H9 (cell line): Measurements from ENCODE around the gene MSI2. TPM values are rescaled to one million over a fixed set of nuclear protein-coding genes. Genes with fewer than 3 reads are reported as not detected.

Experiments used
- DNase-seq: peaks from one replicate; pipeline ENCODE4 v3.0.0-alpha.2; 2017
- H2AFZ ChIP-seq: one replicate; pipeline ENCODE4 v1.6.1; 2013; ENCODE audit warnings: mild to moderate bottlenecking, low read length, control low read depth, moderate library complexity
- H2AK5ac ChIP-seq: 2 replicates; pipeline ENCODE4 v1.6.1; 2013; ENCODE audit warnings: low read length, control low read depth, mixed read lengths; ENCODE audit not compliant: insufficient read length
- H2BK120ac ChIP-seq: one replicate; pipeline ENCODE4 v1.6.1; 2013; ENCODE audit warnings: low read depth, mild to moderate bottlenecking, low read length, control low read depth, inconsistent platforms; ENCODE audit not compliant: poor library complexity, severe bottlenecking
- H2BK12ac ChIP-seq: 2 replicates; pipeline ENCODE4 v1.6.1; 2013; ENCODE audit warnings: low read length, control low read depth, mixed read lengths, low read depth; ENCODE audit not compliant: insufficient read length
- H2BK15ac ChIP-seq: 2 replicates; pipeline ENCODE4 v1.6.1; 2013; ENCODE audit warnings: low read depth, low read length, control low read depth
- H2BK20ac ChIP-seq: one replicate; pipeline ENCODE4 v1.6.1; 2013; ENCODE audit warnings: low read depth, mild to moderate bottlenecking, low read length, control low read depth, inconsistent platforms; ENCODE audit not compliant: poor library complexity, severe bottlenecking
- H2BK5ac ChIP-seq: 2 replicates; pipeline ENCODE4 v1.6.1; 2013; ENCODE audit warnings: low read length, control low read depth, mixed read lengths; ENCODE audit not compliant: insufficient read length
- H3K14ac ChIP-seq: 2 replicates; pipeline ENCODE4 v1.6.1; 2013; ENCODE audit warnings: low read length, control low read depth; ENCODE audit not compliant: insufficient read depth
- H3K18ac ChIP-seq: 2 replicates; pipeline ENCODE4 v1.6.1; 2013; ENCODE audit warnings: low read depth, mild to moderate bottlenecking, mixed read lengths, low read length, control low read depth; ENCODE audit not compliant: insufficient read length
- H3K23ac ChIP-seq: 2 replicates; pipeline ENCODE4 v1.6.1; 2013; ENCODE audit warnings: low read length, control low read depth, mixed read lengths, low read depth; ENCODE audit not compliant: insufficient read length
- H3K23me2 ChIP-seq: 2 replicates; pipeline ENCODE4 v1.6.1; 2013; ENCODE audit warnings: low read depth, mild to moderate bottlenecking, mixed read lengths, low read length, control low read depth; ENCODE audit not compliant: insufficient read length, poor library complexity, severe bottlenecking
- H3K27ac ChIP-seq: 2 replicates; pipeline ENCODE4 v1.5.1; 2013; ENCODE audit warnings: low read length, control low read depth, mixed read lengths, low read depth; ENCODE audit not compliant: insufficient read length
- H3K27me3 ChIP-seq: 2 replicates; pipeline ENCODE4 v1.6.1; 2013; ENCODE audit warnings: low read length, control low read depth, inconsistent platforms; ENCODE audit not compliant: insufficient read depth
- H3K4ac ChIP-seq: 2 replicates; pipeline ENCODE4 v1.6.1; 2013; ENCODE audit warnings: low read depth, mild to moderate bottlenecking, control low read depth, inconsistent platforms, low read length, moderate library complexity
- H3K4me1 ChIP-seq: 2 replicates; pipeline ENCODE4 v1.6.1; 2013; ENCODE audit warnings: low read length, control low read depth, inconsistent platforms; ENCODE audit not compliant: insufficient read depth
- H3K4me2 ChIP-seq: 2 replicates; pipeline ENCODE4 v1.6.1; 2013; ENCODE audit warnings: low read length, control low read depth, mixed read lengths; ENCODE audit not compliant: insufficient read length, insufficient read depth
- H3K56ac ChIP-seq: 2 replicates; pipeline ENCODE4 v1.6.1; 2013; ENCODE audit warnings: low read depth, mild to moderate bottlenecking, mixed read lengths, low read length, control low read depth; ENCODE audit not compliant: insufficient read length
- H3K79me1 ChIP-seq: 2 replicates; pipeline ENCODE4 v1.6.1; 2013; ENCODE audit warnings: low read depth, mild to moderate bottlenecking, moderate library complexity, low read length, control low read depth, inconsistent platforms; ENCODE audit not compliant: insufficient read depth, poor library complexity, severe bottlenecking
- H3K79me2 ChIP-seq: 2 replicates; pipeline ENCODE4 v1.6.1; 2013; ENCODE audit warnings: low read length, control low read depth, inconsistent platforms; ENCODE audit not compliant: insufficient read depth
- H3K9ac ChIP-seq: 2 replicates; pipeline ENCODE4 v1.6.1; 2013; ENCODE audit warnings: low read length, control low read depth, mixed read lengths; ENCODE audit not compliant: insufficient read length; ENCODE audit errors: extremely low read depth
- H3K9me3 ChIP-seq: one replicate; pipeline ENCODE4 v1.6.1; 2013; ENCODE audit warnings: low read depth, low read length, inconsistent platforms; ENCODE audit not compliant: control insufficient read depth
- H3T11ph ChIP-seq: one replicate; pipeline ENCODE4 v1.6.1; 2013; ENCODE audit warnings: mild to moderate bottlenecking, low read length, control low read depth, inconsistent platforms
- H4K20me1 ChIP-seq: one replicate; pipeline ENCODE4 v1.6.1; 2013; ENCODE audit not compliant: control insufficient read depth, insufficient read length, insufficient read depth
- H4K5ac ChIP-seq: 2 replicates; pipeline ENCODE4 v1.6.1; 2013; ENCODE audit warnings: low read depth, mild to moderate bottlenecking, mixed read lengths, low read length, control low read depth; ENCODE audit not compliant: insufficient read length
- H4K8ac ChIP-seq: replicated peaks from 2 replicates; pipeline ENCODE4 v1.6.1; 2013; ENCODE audit warnings: low read length, control low read depth, mixed read lengths, low read depth; ENCODE audit not compliant: insufficient read length
- H4K91ac ChIP-seq: 2 replicates; pipeline ENCODE4 v1.6.1; 2013; ENCODE audit warnings: low read depth, mild to moderate bottlenecking, moderate library complexity, mixed read lengths, low read length, control low read depth; ENCODE audit not compliant: insufficient read length
- H3K27ac Mint-ChIP-seq, 3 experiments: 2 replicates in 2 of 3; 3 replicates in 1 of 3; pipeline ENCODE4 v1.8.0; 2020 to 2021; ENCODE audit warnings: mixed read lengths in 3 of 3, mild to moderate bottlenecking in 1 of 3, moderate library complexity in 1 of 3
- H3K27me3 Mint-ChIP-seq: 2 replicates; pipeline ENCODE4 v1.8.0; 2021; ENCODE audit warnings: low read depth, mild to moderate bottlenecking, moderate library complexity, mixed read lengths
- H3K36me3 Mint-ChIP-seq, 3 experiments: 2 replicates in 2 of 3; 3 replicates in 1 of 3; pipeline ENCODE4 v1.8.0; 2020 to 2021; ENCODE audit warnings: low read depth in 3 of 3, mixed read lengths in 3 of 3; ENCODE audit not compliant: insufficient read depth in 1 of 3
- H3K4me1 Mint-ChIP-seq, 2 experiments: 2 replicates each; pipeline ENCODE4 v1.8.0; 2020; ENCODE audit warnings: mixed read lengths in 2 of 2
- H3K4me3 Mint-ChIP-seq, 2 experiments: 2 replicates in 1 of 2; 3 replicates in 1 of 2; pipeline ENCODE4 v1.8.0; 2020 to 2021; ENCODE audit warnings: mild to moderate bottlenecking in 2 of 2, mixed read lengths in 2 of 2, moderate library complexity in 1 of 2
- H3K9me3 Mint-ChIP-seq, 2 experiments: 2 replicates in 1 of 2; 3 replicates in 1 of 2; pipeline ENCODE4 v1.8.0; 2020; ENCODE audit warnings: mild to moderate bottlenecking in 2 of 2, mixed read lengths in 2 of 2, moderate library complexity in 1 of 2
- CTCF ChIP-seq: fragments of 200-600 bp; sonication (generic); conservative IDR thresholded peaks from 3 replicates; pipeline ENCODE4 v1.8.0; 2021; ENCODE audit warnings: antibody characterized with exemption, mild to moderate bottlenecking
- WGBS: extraction: QIAGEN DNeasy Blood & Tissue Kit; methylation state at CpG from one replicate; pipeline ENCODE4 v1.1.7; 2013; ENCODE audit warnings: missing lambda C conversion rate, low lambda C conversion rate, mixed read lengths; ENCODE audit not compliant: insufficient read length; ENCODE audit errors: extremely low coverage; 5-methylcytosine and 5-hydroxymethylcytosine counted together
- total RNA-seq: library from RNA; stranded (reverse); gene quantifications from 2 replicates; pipeline ENCODE4 v1.2.1, GENCODE V29; 2021

MSI2 gene
- total RNA-seq, 1 experiment from 2014 or later = 98.5 TPM

- no peak overlapping the region for H3K23ac ChIP-seq
- H4K5ac ChIP-seq = no peak overlapping the region
- no peaks in the 10 kb centered on the region for H3K79me1 ChIP-seq
- Mint-ChIP-seq H3K4me1 (peaks cover 9 to 18% of the 10 kb centered on the region in 2 experiments), H3K9me3 (no peaks in the 10 kb centered on the region), H3K27ac (no peak overlapping the region), H3K27me3 (no peaks in the 10 kb centered on the region), H3K4me3 (no peak overlapping the region), H3K36me3 (peaks cover 0 to 23% (median 14%) of the 10 kb centered on the region in 3 experiments; a peak in 4 of 7 replicates)
- no peak overlapping the region for H2BK15ac ChIP-seq
- no peak overlapping the region for H2AFZ ChIP-seq
- no peak overlapping the region for H3K9ac ChIP-seq
- H3K23me2 ChIP-seq = no peaks in the 10 kb centered on the region
- no peaks in the 10 kb centered on the region for H4K20me1 ChIP-seq
- no peak overlapping the region for H4K91ac ChIP-seq
- H3K4ac ChIP-seq = no peak overlapping the region
- H3K18ac ChIP-seq = no peak overlapping the region
- H3K4me1 ChIP-seq = no peaks in the 10 kb centered on the region
- no peak overlapping the region for H3T11ph ChIP-seq
- no peak overlapping the region for H3K14ac ChIP-seq
- no peak overlapping the region for H2AK5ac ChIP-seq
- H2BK12ac ChIP-seq = no peak overlapping the region
- WGBS = no CpG with 5 or more reads among the region's 4 CpGs
- no peak for TF ChIP-seq CTCF
- no peaks in the 10 kb centered on the region for H3K27me3 ChIP-seq
- no peak overlapping the region for H2BK20ac ChIP-seq
- no peak overlapping the region for H3K27ac ChIP-seq
- H3K4me2 ChIP-seq = no peak overlapping the region
- H2BK5ac ChIP-seq = no peak overlapping the region
- H2BK120ac ChIP-seq = no peak overlapping the region
- no peak overlapping the region for H4K8ac ChIP-seq
- no peak for DNase-seq
- no peaks in the 10 kb centered on the region for H3K9me3 ChIP-seq
- H3K79me2 ChIP-seq = no peaks in the 10 kb centered on the region
- H3K56ac ChIP-seq = no peak overlapping the region
Observed at GRCh38 chr17:57672971-57673370, 416.6 kb downstream of the MSI2 start.
